ENCODE results near the gene ZPLD1. TPM values are rescaled to one million over a fixed set of nuclear protein-coding genes. Genes with fewer than 3 reads are reported as not detected.

Gene ZPLD1
- total and polyA plus RNA-seq, 2 of the 4 experiments (the other 2 are of a cell fraction) = under 0.01 to 0.03 TPM

GRCh38 chr3:102484363-102484762 is 49.5 kb downstream of the ZPLD1 start:
- no peak overlapping the region for H2AFZ ChIP-seq (replicated peaks; ENCODE audit: low read length, poor library complexity)
- no peak overlapping the region for H2BK5ac ChIP-seq (ENCODE audit: low read depth, low read length, poor library complexity, severe bottlenecking)
- WGBS, 2 experiments (ENCODE audit: extremely low coverage in 2 of 2, insufficient read length in 1 of 2) = no CpG with 5 or more reads among the region's 3 CpGs
- ChIA-PET POLR2A (ENCODE audit: unreplicated experiment) (no interaction called here), CTCF (no interaction called here)
- H2BK15ac ChIP-seq (ENCODE audit: low read depth, low read length) = no peak overlapping the region
- in situ Hi-C loops (cut with MboI; ENCODE audit: low sequenced_read_pairs) (no loop called here), intact Hi-C loops (cut with micrococcal nuclease) (no loop called here), dilution Hi-C loops (cut with HindIII; ENCODE audit: low sequenced_read_pairs, unreplicated experiment) (no loop called here)
- no peak overlapping the region for H3K56ac ChIP-seq (ENCODE audit: extremely low read depth, insufficient read depth, low read length)
- no peak overlapping the region for H2BK20ac ChIP-seq (ENCODE audit: low read depth, low read length)
- H3K79me1 ChIP-seq (ENCODE audit: low read depth in 1 of 2, low read length in 2 of 2) = no peaks in the 10 kb centered on the region
- H4K5ac ChIP-seq (ENCODE audit: low read depth, low read length) = no peak overlapping the region
- H3K9me1 ChIP-seq (ENCODE audit: insufficient read depth, low read length) = no peaks in the 10 kb centered on the region
- no peak for TF ChIP-seq MAFK (IDR thresholded peaks at IDR 0.05; ENCODE audit: low read depth, low read length)
- no peak for TF ChIP-seq CTCF (conservative IDR thresholded peaks at IDR 0.05; ENCODE audit: low read depth, low read length)
- no peak for TF ChIP-seq CHD1 (IDR thresholded peaks at IDR 0.05; ENCODE audit: low read depth, low read length)
- TF ChIP-seq MAZ (IDR thresholded peaks at IDR 0.05; ENCODE audit: borderline replicate concordance, low read depth, low read length) = no peak
- TF ChIP-seq CEBPB (IDR thresholded peaks at IDR 0.05; ENCODE audit: low read depth, low read length) = no peak
- no peak for TF ChIP-seq FOS (IDR thresholded peaks at IDR 0.05; ENCODE audit: low read depth, low read length)
- no peak overlapping the region for H3K9ac ChIP-seq (ENCODE audit: low read depth, low read length)
- no peak overlapping the region for H3K23ac ChIP-seq (ENCODE audit: low read depth, low read length)
- no peaks in the 10 kb centered on the region for H3K36me3 ChIP-seq (ENCODE audit: control insufficient read depth, insufficient read depth, low read length)
- no peak overlapping the region for H4K91ac ChIP-seq (ENCODE audit: insufficient read depth, low read depth, low read length)
- H3K4me1 ChIP-seq (ENCODE audit: control insufficient read depth, insufficient read depth, low read length) = no peaks in the 10 kb centered on the region
- H3K27ac ChIP-seq (ENCODE audit: insufficient read depth, low read length) = no peak overlapping the region
- no peak overlapping the region for H3K4me2 ChIP-seq (ENCODE audit: low read depth, low read length)
- H4K20me1 ChIP-seq (ENCODE audit: insufficient read depth, low read length) = no peaks in the 10 kb centered on the region
- H3K9me3 ChIP-seq (ENCODE audit: control insufficient read depth, insufficient read depth, low read length) = no peaks in the 10 kb centered on the region
- DNase-seq = no peak
- no TSS peak for BruUV-seq (replicated peaks)
- H3K4me3 ChIP-seq (ENCODE audit: insufficient read depth, low read depth, low read length) = no peak overlapping the region
- H3K14ac ChIP-seq (replicated peaks; ENCODE audit: low read depth, low read length) = no peak overlapping the region
- H3K27me3 ChIP-seq (ENCODE audit: control insufficient read depth, insufficient read depth, low read length) = no peaks in the 10 kb centered on the region
- no peak overlapping the region for H2BK120ac ChIP-seq (ENCODE audit: low read depth, low read length)
- H4K8ac ChIP-seq (ENCODE audit: low read depth in 2 of 2, low read length in 2 of 2) = no peak overlapping the region
- no peak overlapping the region for H3K18ac ChIP-seq (ENCODE audit: low read depth, low read length)
- no peak overlapping the region for H2AK5ac ChIP-seq (ENCODE audit: low read depth, low read length)
- H3K4ac ChIP-seq (ENCODE audit: low read depth, low read length) = no peak overlapping the region
- no peak overlapping the region for H2AK9ac ChIP-seq (replicated peaks; ENCODE audit: low read depth, low read length, poor library complexity)
- no peak for ATAC-seq (ENCODE audit: low read depth)
